ENCODE measurements around the gene PBRM1. TPM values are rescaled to one million over a fixed set of nuclear protein-coding genes. Genes with fewer than 3 reads are reported as not detected.

PBRM1 gene
- total RNA-seq, 2 experiments from 2014 or later = 52.3 to 59.2 TPM

DNA sequence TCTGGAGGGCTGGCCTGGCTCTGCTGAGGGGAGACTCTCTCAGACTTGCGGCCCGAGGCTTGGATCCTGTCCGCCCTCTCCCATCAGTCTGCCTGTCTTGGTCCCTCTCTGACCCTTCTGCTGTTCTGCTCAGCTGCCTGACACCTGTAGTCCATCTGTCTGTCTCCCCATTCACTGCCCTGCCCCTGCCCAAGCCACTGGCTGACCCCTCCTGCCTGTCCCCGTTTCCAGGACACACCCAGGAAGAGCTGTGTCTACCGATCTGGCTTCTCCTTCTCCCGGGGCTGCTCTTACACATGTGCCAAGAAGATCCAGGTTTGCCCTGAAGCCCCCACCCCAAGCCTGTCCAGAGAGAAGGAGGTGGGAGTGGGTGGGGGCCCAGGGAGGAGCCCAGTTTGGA lies 170.5 kb downstream of the PBRM1 start:
- Mint-ChIP-seq H3K27ac (no peak overlapping the region), H3K27me3 (no peaks in the 10 kb centered on the region), H3K36me3 (no peaks in the 10 kb centered on the region), H3K4me1 (ENCODE audit: low read depth) (no peaks in the 10 kb centered on the region), H3K4me3 (no peak overlapping the region), H3K9me3 (no peaks in the 10 kb centered on the region)
- DNase-seq = no peak
- intact Hi-C loops (cut with micrococcal nuclease) = no loop called here
- ChIA-PET CTCF (no interaction called here), POLR2A (no interaction called here)

DNA sequence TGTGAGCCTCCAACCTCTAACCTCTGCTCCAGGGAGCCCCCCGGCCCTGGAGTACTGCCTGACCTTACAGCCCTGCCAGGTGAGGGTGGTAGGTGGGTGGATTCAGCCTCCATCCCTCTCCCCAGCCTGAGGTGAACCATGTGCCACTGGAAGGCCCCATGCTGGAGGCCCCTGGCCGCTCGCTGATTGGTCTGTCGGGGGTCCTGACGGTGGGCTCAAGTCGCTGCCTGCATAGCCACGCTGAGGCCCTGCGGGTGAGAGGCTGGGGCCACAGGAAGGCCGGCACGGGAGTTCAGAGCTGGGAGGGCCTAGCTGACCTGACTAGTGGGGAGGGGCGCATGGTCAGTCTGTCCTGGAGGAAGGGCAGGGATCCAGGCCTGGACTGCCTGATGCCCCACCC lies 171.1 kb downstream of the PBRM1 start:
- H3K9me3 Mint-ChIP-seq = no peaks in the 10 kb centered on the region
- no peak for DNase-seq
- H3K36me3 Mint-ChIP-seq = no peaks in the 10 kb centered on the region
- ChIA-PET CTCF (no interaction called here), POLR2A (no interaction called here)
- no peak overlapping the region for H3K4me3 Mint-ChIP-seq
- H3K27me3 Mint-ChIP-seq = no peaks in the 10 kb centered on the region
- no peak overlapping the region for H3K27ac Mint-ChIP-seq
- intact Hi-C loops (cut with micrococcal nuclease) = no loop called here
- no peaks in the 10 kb centered on the region for H3K4me1 Mint-ChIP-seq (ENCODE audit: low read depth)

DNA sequence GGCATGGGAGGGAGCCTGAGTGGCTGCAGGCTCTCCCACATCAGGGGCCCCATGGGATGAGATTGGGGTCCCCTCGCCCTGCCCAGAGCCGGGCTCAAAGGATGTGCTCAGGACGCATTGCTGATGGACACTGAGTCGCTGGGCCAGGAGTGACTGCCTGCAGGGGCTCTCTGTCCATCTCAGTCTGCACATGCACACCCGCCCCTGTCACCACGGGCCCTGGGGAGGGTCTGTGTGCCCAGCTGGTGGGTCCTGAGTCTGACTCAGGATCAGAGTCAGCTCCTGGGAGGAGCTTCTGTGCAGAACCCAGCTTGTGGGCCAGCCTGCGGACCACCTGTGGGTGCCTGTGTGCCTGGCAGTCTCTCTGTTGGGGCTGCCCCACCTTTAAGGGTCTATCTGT lies 172.4 kb downstream of the PBRM1 start:
- Mint-ChIP-seq H3K9me3 (no peaks in the 10 kb centered on the region), H3K4me3 (no peak overlapping the region), H3K36me3 (no peaks in the 10 kb centered on the region), H3K4me1 (ENCODE audit: low read depth) (no peaks in the 10 kb centered on the region), H3K27ac (no peak overlapping the region), H3K27me3 (no peaks in the 10 kb centered on the region)
- ChIA-PET CTCF (no interaction called here), POLR2A (no interaction called here)
- DNase-seq = no peak
- intact Hi-C loops (cut with micrococcal nuclease) = no loop called here

GRCh38 chr3:52512727-52513126 lies 173.0 kb downstream of the PBRM1 start:
- Mint-ChIP-seq H3K27me3 (no peaks in the 10 kb centered on the region), H3K4me1 (ENCODE audit: low read depth) (no peaks in the 10 kb centered on the region), H3K4me3 (no peak overlapping the region), H3K9me3 (no peaks in the 10 kb centered on the region), H3K27ac (no peak overlapping the region), H3K36me3 (no peaks in the 10 kb centered on the region)
- POLR2A ChIA-PET = no interaction called here
- CTCF ChIA-PET = interaction anchor here (0.8 to 1.9 kb wide), 2 partner anchors 30 to 72 kb away, joined by 3 to 5 read pairs; no protein-coding TSS in a partner anchor
- intact Hi-C loops (cut with micrococcal nuclease) = no loop called here
- no peak for DNase-seq

GRCh38 chr3:52512105-52512504 lies 173.6 kb downstream of the PBRM1 start:
- no peak for DNase-seq
- intact Hi-C loops (cut with micrococcal nuclease) = no loop called here
- H3K27me3 Mint-ChIP-seq = no peaks in the 10 kb centered on the region
- H3K4me3 Mint-ChIP-seq = no peak overlapping the region
- ChIA-PET CTCF (interaction anchor here (0.8 to 1.9 kb wide), 2 partner anchors 30 to 71 kb away, joined by 3 to 5 read pairs; no protein-coding TSS in a partner anchor), POLR2A (no interaction called here)
- no peaks in the 10 kb centered on the region for H3K36me3 Mint-ChIP-seq
- no peaks in the 10 kb centered on the region for H3K4me1 Mint-ChIP-seq (ENCODE audit: low read depth)
- no peak overlapping the region for H3K27ac Mint-ChIP-seq
- no peaks in the 10 kb centered on the region for H3K9me3 Mint-ChIP-seq

DNA sequence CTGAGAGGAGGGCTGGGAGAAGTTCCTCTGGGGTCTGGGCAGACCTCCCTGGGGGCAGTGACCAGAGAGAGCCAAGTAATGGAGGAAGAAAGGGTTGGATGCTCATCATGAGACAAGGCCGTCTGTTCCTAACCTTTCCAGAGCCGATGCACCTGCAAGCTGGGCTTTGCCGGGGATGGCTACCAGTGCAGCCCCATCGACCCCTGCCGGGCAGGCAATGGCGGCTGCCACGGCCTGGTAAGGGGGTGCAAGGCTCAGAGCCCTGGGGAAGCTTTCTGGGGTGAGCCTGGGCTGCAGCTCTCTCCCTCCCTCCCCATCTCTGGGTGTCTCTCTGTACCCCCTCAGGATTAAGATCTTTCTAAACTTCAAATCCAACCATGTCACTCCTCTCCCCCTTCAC lies 174.2 kb downstream of the PBRM1 start:
- POLR2A ChIA-PET = no interaction called here
- intact Hi-C loops (cut with micrococcal nuclease) = no loop called here
- Mint-ChIP-seq H3K27me3 (no peaks in the 10 kb centered on the region), H3K4me3 (no peak overlapping the region), H3K9me3 (no peaks in the 10 kb centered on the region), H3K4me1 (ENCODE audit: low read depth) (no peaks in the 10 kb centered on the region), H3K27ac (no peak overlapping the region), H3K36me3 (no peaks in the 10 kb centered on the region)
- CTCF ChIA-PET = interaction anchor here (1.9 kb wide), 1 partner anchor 29 kb away, joined by 5 read pairs; no protein-coding TSS in a partner anchor
- no peak for DNase-seq

GRCh38 chr3:52509753-52510328 lies 175.9 kb downstream of the PBRM1 start:
- intact Hi-C loops (cut with micrococcal nuclease) = no loop called here
- no peak overlapping the region for H3K27ac Mint-ChIP-seq
- ChIA-PET CTCF (no interaction called here), POLR2A (no interaction called here)
- no peak for DNase-seq
- H3K27me3 Mint-ChIP-seq = no peaks in the 10 kb centered on the region
- H3K4me3 Mint-ChIP-seq = no peak overlapping the region
- H3K9me3 Mint-ChIP-seq = no peaks in the 10 kb centered on the region
- no peaks in the 10 kb centered on the region for H3K4me1 Mint-ChIP-seq (ENCODE audit: low read depth)
- no peaks in the 10 kb centered on the region for H3K36me3 Mint-ChIP-seq

DNA sequence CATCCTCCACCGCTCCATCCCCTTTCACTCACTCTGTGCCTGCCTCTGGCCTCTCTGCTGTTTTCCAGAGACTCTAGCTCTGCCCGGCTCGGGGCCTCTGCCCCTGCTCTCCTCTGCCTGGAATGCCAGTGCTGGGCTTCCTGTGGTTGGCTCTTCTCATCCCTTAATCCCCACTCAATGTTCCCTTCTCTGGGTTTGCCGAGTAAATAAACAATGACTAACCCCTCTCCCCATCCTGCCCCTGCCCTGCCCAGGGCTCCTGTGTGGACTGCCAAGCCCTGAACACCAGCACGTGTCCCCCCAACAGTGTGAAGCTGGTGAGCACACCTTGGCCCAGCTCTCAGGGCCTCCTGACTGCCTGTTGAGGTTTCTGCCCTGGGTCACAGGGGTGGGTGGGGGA lies 178.4 kb downstream of the PBRM1 start:
- ChIA-PET POLR2A (no interaction called here), CTCF (no interaction called here)
- intact Hi-C loops (cut with micrococcal nuclease) = no loop called here
- Mint-ChIP-seq H3K27me3 (no peaks in the 10 kb centered on the region), H3K9me3 (no peaks in the 10 kb centered on the region), H3K36me3 (no peaks in the 10 kb centered on the region), H3K4me1 (ENCODE audit: low read depth) (no peaks in the 10 kb centered on the region), H3K27ac (no peak overlapping the region), H3K4me3 (no peak overlapping the region)
- DNase-seq = no peak

DNA sequence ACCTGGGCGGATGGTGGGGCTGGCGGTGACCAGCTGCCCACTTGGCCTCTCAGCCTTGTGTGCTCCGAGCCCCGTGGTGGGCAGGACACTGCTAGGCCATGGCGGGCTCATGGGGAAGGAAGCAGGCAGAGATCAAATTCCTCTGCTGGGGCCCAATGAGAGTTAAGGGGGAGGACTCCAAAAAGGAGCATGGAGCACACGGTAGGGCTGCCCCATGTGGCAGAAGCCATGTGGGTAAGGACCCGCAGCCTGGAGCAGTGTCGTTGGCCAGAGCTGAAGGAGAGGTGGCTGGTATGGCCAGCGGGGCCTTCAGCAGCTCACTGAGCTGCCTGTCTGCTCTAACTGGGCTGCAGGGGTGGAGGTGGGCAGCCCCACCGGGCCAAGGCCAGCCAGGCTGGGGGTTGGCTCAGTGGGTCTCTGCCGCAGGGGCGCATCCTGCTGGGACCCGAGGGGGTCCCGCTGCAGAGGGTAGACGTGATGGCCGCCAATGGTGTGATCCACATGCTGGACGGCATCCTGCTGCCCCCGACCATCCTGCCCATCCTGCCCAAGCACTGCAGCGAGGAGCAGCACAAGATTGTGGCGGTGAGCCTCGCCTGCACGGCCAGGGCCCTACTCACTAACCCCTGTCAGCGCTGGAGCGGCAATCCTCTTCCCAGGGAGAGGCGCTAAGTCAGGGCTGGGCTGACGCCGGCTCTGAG lies 179.3 kb downstream of the PBRM1 start:
- H3K27ac Mint-ChIP-seq = no peak overlapping the region
- intact Hi-C loops (cut with micrococcal nuclease) = no loop called here

DNA sequence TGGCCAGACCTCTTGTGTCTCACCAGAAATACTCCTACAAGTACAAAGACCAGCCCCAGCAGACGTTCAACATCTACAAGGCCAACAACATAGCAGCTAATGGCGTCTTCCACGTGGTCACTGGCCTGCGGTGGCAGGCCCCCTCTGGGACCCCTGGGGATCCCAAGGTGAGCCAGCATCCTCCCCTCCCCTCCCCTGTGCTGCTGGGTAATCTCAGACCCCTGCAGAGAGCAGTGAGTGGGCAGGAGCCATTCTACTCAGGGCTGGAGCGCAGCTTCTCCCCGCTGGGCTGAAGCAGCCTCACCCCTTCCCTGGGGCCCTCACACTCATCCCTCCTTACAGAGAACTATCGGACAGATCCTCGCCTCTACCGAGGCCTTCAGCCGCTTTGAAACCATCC lies 180.7 kb downstream of the PBRM1 start:
- intact Hi-C loops (cut with micrococcal nuclease) = no loop called here
- H3K4me3 Mint-ChIP-seq = no peak overlapping the region
- no peak overlapping the region for H3K27ac Mint-ChIP-seq
- POLR2A ChIA-PET = no interaction called here
- H3K4me1 Mint-ChIP-seq (ENCODE audit: low read depth) = no peaks in the 10 kb centered on the region
- CTCF ChIA-PET = no interaction called here
- no peaks in the 10 kb centered on the region for H3K9me3 Mint-ChIP-seq
- no peak for DNase-seq
- H3K36me3 Mint-ChIP-seq = no peaks in the 10 kb centered on the region
- no peaks in the 10 kb centered on the region for H3K27me3 Mint-ChIP-seq

More for the DNA sequence above, 179.3 kb downstream of the PBRM1 start:
- ChIA-PET POLR2A (no interaction called here), CTCF (no interaction called here)
- Mint-ChIP-seq H3K36me3 (no peaks in the 10 kb centered on the region), H3K27me3 (no peaks in the 10 kb centered on the region), H3K4me3 (no peak overlapping the region), H3K9me3 (no peaks in the 10 kb centered on the region), H3K4me1 (ENCODE audit: low read depth) (no peaks in the 10 kb centered on the region)
- no peak for DNase-seq

DNA sequence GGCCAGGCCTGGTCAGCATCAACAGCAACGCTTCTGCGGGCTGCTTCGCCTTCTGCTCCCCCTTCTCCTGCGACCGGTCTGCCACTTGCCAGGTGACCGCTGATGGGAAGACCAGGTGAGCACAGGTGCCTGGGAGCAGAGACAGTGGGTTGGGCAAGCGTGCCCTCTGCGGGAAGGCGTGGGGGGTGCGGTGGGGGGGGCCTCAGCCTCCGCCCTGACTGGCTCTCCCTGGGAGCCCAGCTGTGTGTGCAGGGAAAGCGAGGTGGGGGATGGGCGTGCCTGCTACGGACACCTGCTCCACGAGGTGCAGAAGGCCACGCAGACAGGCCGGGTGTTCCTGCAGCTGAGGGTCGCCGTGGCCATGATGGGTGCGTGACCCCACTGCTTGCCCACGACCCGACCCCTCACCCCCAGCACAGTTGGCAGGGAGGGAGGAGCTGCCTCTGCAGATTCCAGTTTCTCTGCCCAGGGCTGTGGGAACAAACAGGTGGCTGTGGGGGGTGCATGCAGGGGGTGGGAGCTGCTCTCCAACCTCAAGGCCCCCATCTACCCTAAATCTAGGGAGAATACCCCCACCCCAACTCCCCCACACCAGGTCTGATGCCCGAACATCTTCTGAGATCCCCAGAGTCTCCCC lies 181.8 kb downstream of the PBRM1 start:
- Mint-ChIP-seq H3K4me1 (ENCODE audit: low read depth) (no peaks in the 10 kb centered on the region), H3K9me3 (no peaks in the 10 kb centered on the region), H3K27me3 (no peaks in the 10 kb centered on the region), H3K4me3 (no peak overlapping the region), H3K27ac (no peak overlapping the region), H3K36me3 (no peaks in the 10 kb centered on the region)
- intact Hi-C loops (cut with micrococcal nuclease) = no loop called here
- ChIA-PET POLR2A (no interaction called here), CTCF (no interaction called here)
- no peak for DNase-seq

DNA sequence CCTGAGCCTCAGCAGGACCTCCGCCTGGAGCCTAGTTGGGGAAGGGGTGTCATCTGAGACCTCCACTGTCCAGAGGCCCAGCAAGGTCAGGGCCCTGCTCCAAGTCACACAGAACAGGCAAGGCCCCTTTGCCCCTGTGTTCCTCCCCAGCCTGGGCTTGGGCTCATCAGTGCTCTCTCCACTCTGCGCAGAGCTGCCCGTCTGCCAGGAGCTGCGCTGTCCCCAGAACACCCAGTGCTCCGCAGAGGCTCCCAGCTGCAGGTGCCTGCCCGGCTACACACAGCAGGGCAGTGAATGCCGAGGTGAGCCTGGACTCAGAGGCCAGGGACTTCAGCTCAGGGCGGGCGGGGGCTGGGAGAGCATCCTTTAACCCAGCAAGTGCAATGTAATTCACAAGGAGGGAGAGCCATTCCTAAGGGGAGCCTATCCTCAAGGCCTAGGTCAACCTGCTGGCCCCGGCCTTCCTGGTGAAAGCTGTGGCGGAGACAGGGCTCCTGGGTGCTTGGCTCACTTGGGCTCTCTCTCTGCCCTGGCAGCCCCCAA lies 182.8 kb downstream of the PBRM1 start:
- CTCF ChIA-PET = no interaction called here

DNA sequence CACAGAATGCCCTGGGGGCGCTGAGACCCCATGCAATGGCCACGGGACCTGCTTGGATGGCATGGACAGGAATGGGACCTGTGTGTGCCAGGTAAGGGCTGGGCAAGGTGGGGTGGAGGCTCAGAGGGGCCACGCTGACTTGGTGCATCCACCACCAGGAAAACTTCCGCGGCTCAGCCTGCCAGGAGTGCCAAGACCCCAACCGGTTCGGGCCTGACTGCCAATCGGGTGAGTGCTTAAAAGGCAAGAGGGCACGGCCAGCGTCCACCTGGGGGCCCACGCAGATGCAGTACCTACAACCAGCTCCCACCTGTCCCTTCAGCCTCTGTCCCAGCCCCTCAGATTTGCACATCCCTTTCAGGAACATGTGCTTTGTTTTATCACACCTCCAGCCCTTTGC lies 183.7 kb downstream of the PBRM1 start:
- H3K4me1 Mint-ChIP-seq (ENCODE audit: low read depth) = no peaks in the 10 kb centered on the region
- no peaks in the 10 kb centered on the region for H3K36me3 Mint-ChIP-seq
- H3K4me3 Mint-ChIP-seq = no peak overlapping the region
- H3K9me3 Mint-ChIP-seq = no peaks in the 10 kb centered on the region
- POLR2A ChIA-PET = no interaction called here
- CTCF ChIA-PET = no interaction called here
- DNase-seq = no peak
- intact Hi-C loops (cut with micrococcal nuclease) = no loop called here
- H3K27me3 Mint-ChIP-seq = no peaks in the 10 kb centered on the region
- H3K27ac Mint-ChIP-seq = no peak overlapping the region

More for the DNA sequence above, 182.8 kb downstream of the PBRM1 start:
- no peaks in the 10 kb centered on the region for H3K36me3 Mint-ChIP-seq
- H3K4me1 Mint-ChIP-seq (ENCODE audit: low read depth) = no peaks in the 10 kb centered on the region
- H3K9me3 Mint-ChIP-seq = no peaks in the 10 kb centered on the region
- no peak overlapping the region for H3K27ac Mint-ChIP-seq
- POLR2A ChIA-PET = no interaction called here
- no peak overlapping the region for H3K4me3 Mint-ChIP-seq
- intact Hi-C loops (cut with micrococcal nuclease) = no loop called here
- H3K27me3 Mint-ChIP-seq = no peaks in the 10 kb centered on the region
- no peak for DNase-seq
